HG03460 (cell line): ENCODE measurements around the gene BMPR1B.

Experiments used
- ATAC-seq: cut with Tn5 transposase; IDR thresholded peaks from one replicate; pipeline ENCODE4 v1.9.1; 2021; ENCODE audit not compliant: unreplicated experiment

BMPR1B gene

GRCh38 chr4:95180531-95181242 lies 422.9 kb downstream of the BMPR1B start:
- ATAC-seq, result no peak

- ATAC-seq, result no peak
Measured at GRCh38 chr4:95181243-95181995, 423.7 kb downstream of the BMPR1B start.

GRCh38 chr4:95181996-95182306 lies 424.2 kb downstream of the BMPR1B start:
- ATAC-seq, result no peak

- ATAC-seq, result no peak
Measured at GRCh38 chr4:95183656-95184408, 426.1 kb downstream of the BMPR1B start.

- ATAC-seq, result no peak
Measured at GRCh38 chr4:95186666-95187065, 428.9 kb downstream of the BMPR1B start.

- ATAC-seq, result no peak
Measured at GRCh38 chr4:95188701-95189370, 431.1 kb downstream of the BMPR1B start.

GRCh38 chr4:95190751-95191436 lies 433.1 kb downstream of the BMPR1B start:
- ATAC-seq, result no peak

GRCh38 chr4:95191537-95191936 lies 433.8 kb downstream of the BMPR1B start:
- no peak for ATAC-seq

GRCh38 chr4:95193391-95194224 lies 435.9 kb downstream of the BMPR1B start:
- no peak for ATAC-seq

GRCh38 chr4:95197353-95197752 lies 439.6 kb downstream of the BMPR1B start:
- ATAC-seq, result no peak

- ATAC-seq, result no peak
Measured at GRCh38 chr4:95198961-95199360, 441.2 kb downstream of the BMPR1B start.

GRCh38 chr4:95204267-95204844 lies 446.6 kb downstream of the BMPR1B start:
- no peak for ATAC-seq

- no peak for ATAC-seq
Measured at GRCh38 chr4:95204873-95205272, 447.1 kb downstream of the BMPR1B start.
